GOT3 (cell line): ENCODE data around the gene KPNA4.
"Not testable (repeated sequence)": the region's sequence is repeated elsewhere in the genome, so short reads cannot be mapped to it uniquely, and the experiment has no call there.

ENCODE experiments used
- DNase-seq: peaks from one replicate; lab custom pipeline; 2025; ENCODE audit warnings: mixed read lengths; lab: John Stamatoyannopoulos, UW

KPNA4 gene

GRCh38 chr3:160569894-160570652, 4.7 kb upstream of the KPNA4 start:
- no peak for DNase-seq

- no peak for DNase-seq
Measured at GRCh38 chr3:160568989-160569388, 3.6 kb upstream of the KPNA4 start.

GRCh38 chr3:160567774-160568173, 2.4 kb upstream of the KPNA4 start:
- DNase-seq, result no peak

- no peak for DNase-seq
Measured at GRCh38 chr3:160566499-160566898, 1.1 kb upstream of the KPNA4 start.

- no peak for DNase-seq
Measured at GRCh38 chr3:160564949-160565441, 376 bp downstream of the KPNA4 start.

GRCh38 chr3:160564258-160564911, 986 bp downstream of the KPNA4 start:
- no peak for DNase-seq

GRCh38 chr3:160562952-160563351, 2.4 kb downstream of the KPNA4 start:
- no peak for DNase-seq

GRCh38 chr3:160557571-160557970, 7.8 kb downstream of the KPNA4 start:
- DNase-seq, result no peak

- no peak for DNase-seq
Measured at GRCh38 chr3:160556141-160556540, 9.2 kb downstream of the KPNA4 start.

GRCh38 chr3:160554980-160555379, 10.4 kb downstream of the KPNA4 start:
- no peak for DNase-seq

- no peak for DNase-seq
Measured at GRCh38 chr3:160553827-160554226, 11.5 kb downstream of the KPNA4 start.

- DNase-seq, result no peak
Measured at GRCh38 chr3:160546727-160547126, 18.6 kb downstream of the KPNA4 start.

GRCh38 chr3:160545504-160545871, 19.9 kb downstream of the KPNA4 start:
- no peak for DNase-seq

- DNase-seq, result no peak
Measured at GRCh38 chr3:160544844-160545503, 20.4 kb downstream of the KPNA4 start.

GRCh38 chr3:160540551-160540950, 24.8 kb downstream of the KPNA4 start:
- DNase-seq, result no peak

- DNase-seq, result no peak
Measured at GRCh38 chr3:160538895-160539294, 26.5 kb downstream of the KPNA4 start.

GRCh38 chr3:160537729-160538128, 27.6 kb downstream of the KPNA4 start:
- no peak for DNase-seq

GRCh38 chr3:160532371-160532770, 33.0 kb downstream of the KPNA4 start:
- no peak for DNase-seq

GRCh38 chr3:160531311-160531710, 34.1 kb downstream of the KPNA4 start:
- no peak for DNase-seq

- not testable (repeated sequence) for DNase-seq
Measured at GRCh38 chr3:160516391-160516790, 49.0 kb downstream of the KPNA4 start.

- no peak for DNase-seq
Measured at GRCh38 chr3:160501325-160501724, 64.0 kb downstream of the KPNA4 start.

- DNase-seq, result no peak
Measured at GRCh38 chr3:160498202-160498601, 67.2 kb downstream of the KPNA4 start.

GRCh38 chr3:160490166-160490565, 75.2 kb downstream of the KPNA4 start:
- no peak for DNase-seq
